ENCODE data around the gene UBE4A.

UBE4A gene

GRCh38 chr11:118359295-118359958, at the start of gene UBE4A:
TSS of gene UBE4A (plus strand) at chr11:118359600. CDS start at chr11:118365081, 5,481 bp downstream.
- intact Hi-C loops (cut with DNase I), result loop anchor here (2.0 kb wide), 1 partner anchor 77 kb away; the partner anchor contains the start of gene KMT2A
- peak; percentile 92 to 99 (median 95) for DNase-seq

- DNase-seq, result no peak
Observed at GRCh38 chr11:118310271-118310670, 49.1 kb upstream of the UBE4A start.

DNA sequence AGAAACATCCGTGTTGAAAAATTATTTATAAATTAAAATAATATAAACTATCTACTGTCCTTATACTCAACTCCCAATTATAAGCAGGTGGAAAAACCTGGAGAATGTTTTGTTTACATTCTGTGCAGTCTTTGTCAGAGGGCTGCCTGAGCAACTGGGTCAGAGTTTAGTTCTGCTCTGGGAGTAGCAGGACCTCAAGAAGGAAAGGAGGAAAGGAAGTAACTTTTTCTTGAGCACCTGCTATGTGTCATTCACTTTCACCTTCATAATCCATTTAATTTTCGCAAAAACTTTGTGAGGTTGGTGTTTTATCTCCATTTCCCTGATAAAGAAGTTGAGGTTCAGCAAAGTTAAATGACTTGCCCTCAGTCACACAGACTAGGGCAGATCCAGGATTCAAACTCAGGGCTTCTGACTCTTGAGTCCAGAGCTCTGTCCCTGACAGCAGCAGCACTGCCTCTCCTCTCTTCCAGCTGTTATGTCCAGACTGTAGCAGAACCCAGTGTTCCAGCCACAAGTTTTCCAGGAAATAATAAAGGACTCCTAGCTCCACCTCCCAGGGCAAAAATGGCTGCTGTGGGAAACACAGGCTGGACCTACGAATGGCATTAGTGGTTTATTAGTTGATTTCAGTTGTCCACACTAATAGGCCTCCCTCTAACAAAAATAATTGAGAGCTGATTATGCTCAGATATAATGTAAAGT, 48.5 kb upstream of the UBE4A start:
- intact Hi-C loops (cut with DNase I), result no loop called here
- DNase-seq, result no peak

More at GRCh38 chr11:118310271-118310670, 49.1 kb upstream of the UBE4A start:
- intact Hi-C loops (cut with DNase I), result no loop called here

DNA sequence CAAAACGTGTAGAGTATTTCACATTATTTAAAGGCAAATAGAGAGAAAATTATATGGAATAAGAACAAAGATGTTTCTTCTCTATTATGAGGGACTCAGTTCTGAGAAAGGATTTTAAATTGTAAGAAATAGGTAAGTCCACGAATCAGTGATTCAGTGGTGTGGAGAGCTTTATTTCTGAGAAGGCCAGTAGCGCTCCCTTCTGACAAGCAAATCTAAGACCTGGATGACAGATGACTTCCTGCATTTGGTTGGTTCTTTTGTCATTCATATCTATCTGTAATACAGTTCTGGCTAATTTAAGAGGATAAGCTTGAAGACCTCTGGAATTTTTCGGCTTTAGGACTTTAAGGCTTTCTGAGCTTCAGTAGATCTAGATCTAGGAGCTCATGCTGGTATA, 47.9 kb upstream of the UBE4A start:
- no peak for DNase-seq
- intact Hi-C loops (cut with DNase I), result no loop called here

- no peak for DNase-seq
- intact Hi-C loops (cut with DNase I), result no loop called here
Observed at GRCh38 chr11:118312328-118312727, 47.1 kb upstream of the UBE4A start.

DNA sequence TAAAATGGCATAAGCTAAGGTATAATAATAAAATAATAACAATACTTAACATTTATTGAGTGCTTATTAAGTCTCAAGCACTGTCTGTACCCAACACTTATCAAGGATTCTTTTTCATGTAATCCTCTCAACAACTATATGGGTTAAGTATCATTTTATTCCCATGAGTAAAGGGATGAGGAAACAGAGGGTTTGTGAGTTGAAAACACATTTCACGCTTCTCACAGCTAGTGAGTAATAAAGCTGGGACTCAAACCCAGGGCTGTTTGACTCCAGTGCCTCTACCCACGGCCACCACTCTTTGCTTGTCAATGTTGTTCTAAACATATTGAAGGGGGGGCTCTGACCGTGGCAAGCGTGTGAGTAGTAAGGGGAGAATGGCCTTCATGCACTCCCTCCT, 46.2 kb upstream of the UBE4A start:
- DNase-seq, result no peak
- intact Hi-C loops (cut with DNase I), result no loop called here

- intact Hi-C loops (cut with DNase I), result no loop called here
- DNase-seq, result no peak
Observed at GRCh38 chr11:118314988-118315411, 44.4 kb upstream of the UBE4A start.

- intact Hi-C loops (cut with DNase I), result no loop called here
Observed at GRCh38 chr11:118318124-118318523, 41.3 kb upstream of the UBE4A start.

DNA sequence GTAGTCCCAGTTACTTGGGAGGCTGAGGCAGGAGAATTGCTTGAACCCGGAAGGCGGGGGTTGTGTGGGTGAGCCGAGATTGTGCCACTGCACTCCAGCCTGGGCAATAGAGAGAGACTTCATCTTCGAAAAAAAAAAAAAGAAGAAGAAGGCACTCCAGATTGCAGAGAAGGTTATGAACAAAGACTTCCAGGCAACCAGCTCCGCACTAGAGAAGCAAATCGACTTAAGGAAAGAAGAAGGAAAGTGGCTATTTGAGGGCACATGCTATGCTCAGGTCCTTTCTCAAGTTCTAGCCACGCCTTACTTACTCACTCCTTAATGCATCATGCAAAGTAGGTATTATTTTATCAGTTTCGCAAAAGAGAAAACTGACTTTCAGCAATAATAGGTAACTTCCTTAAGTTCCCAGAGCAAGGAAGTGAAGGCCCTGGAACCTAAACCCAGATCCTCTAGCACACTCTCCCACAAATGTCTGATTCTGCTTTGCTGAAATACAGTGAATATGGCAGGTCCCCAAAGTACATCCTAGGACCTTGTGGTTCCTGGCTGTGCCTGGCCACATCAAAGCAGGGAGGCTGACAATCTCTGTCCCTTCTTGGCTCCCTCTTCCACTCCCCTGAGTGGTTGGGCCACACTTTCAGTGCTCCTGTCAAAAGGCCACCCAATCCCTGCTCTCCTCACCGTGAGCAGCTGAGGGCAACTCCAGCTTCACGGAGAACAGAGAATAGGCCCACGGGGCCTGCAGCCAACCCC, 40.6 kb upstream of the UBE4A start:
- DNase-seq, result no peak

More at GRCh38 chr11:118318124-118318523, 41.3 kb upstream of the UBE4A start:
- no peak for DNase-seq

DNA sequence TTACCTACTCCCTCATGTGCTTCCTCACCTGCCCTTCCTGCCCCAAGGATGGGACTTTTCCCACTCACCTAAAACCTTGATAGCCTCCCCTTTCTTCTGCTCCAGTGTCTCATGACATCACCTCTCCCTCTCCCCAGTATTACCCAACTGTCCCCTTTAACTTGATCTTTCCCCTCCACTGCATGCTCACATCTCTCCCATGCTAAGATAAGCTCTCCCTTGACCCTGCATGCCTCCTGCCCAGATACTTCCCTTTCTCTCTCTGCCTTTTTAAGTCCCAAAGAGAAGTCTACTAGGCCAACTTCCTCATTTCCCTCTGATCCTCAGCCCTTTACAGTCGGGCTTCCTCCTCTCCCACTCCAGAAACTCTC, 40.1 kb upstream of the UBE4A start:
- no peak for DNase-seq
- intact Hi-C loops (cut with DNase I), result no loop called here

More for the DNA sequence above, 40.6 kb upstream of the UBE4A start:
- intact Hi-C loops (cut with DNase I), result no loop called here

DNA sequence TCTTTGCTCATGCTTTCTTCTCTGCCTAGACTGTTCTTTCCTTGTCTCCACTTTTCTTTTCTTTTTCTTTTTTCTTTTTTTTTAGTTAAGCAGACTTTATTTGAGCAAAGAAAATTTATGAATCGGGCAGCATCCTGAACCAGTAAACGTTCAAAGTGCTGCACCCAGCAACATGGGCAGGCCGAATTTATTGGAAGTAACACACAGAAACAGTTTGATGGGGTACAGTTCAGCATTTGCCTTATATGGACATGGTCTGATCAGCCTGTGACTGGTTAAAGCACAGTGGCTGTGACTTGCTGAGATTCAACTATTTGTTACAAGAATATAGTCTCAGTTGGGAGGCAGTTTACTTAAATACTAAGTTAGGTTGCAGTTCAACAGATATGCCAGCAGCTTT, 38.9 kb upstream of the UBE4A start:
- DNase-seq, result no peak
- intact Hi-C loops (cut with DNase I), result no loop called here

DNA sequence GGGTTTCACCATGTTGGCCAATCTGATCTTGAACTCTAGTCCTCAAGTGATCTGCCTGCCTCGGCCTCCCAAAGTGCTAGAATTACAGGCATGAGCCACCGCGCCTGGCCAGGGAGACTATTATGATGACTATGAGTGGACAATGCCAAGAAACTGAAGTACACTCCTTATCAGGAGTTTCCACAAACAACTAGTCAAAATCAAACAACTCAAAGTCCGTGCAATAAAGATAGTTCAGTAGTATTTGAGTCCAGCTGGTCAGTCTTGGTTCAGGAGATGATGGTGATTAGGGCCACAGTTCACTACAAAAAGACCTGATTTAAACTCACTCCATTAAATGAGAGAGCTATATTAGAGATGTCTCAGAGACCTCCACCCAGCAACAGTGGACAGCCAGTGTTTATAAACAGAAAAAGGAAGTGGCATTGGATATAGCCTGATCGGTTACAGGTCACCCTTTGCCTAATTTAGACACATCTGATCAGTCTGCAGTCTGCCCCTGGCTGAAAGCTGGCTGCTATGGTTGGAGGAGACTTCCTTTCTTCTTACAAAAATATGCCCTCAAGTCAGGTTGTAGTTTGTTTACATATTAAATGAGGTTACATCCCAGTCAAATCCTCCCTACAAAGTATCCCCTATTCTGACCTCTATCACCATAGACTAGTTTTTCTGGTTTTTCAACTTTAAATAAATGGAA, 37.9 kb upstream of the UBE4A start:
- intact Hi-C loops (cut with DNase I), result no loop called here
- no peak for DNase-seq

DNA sequence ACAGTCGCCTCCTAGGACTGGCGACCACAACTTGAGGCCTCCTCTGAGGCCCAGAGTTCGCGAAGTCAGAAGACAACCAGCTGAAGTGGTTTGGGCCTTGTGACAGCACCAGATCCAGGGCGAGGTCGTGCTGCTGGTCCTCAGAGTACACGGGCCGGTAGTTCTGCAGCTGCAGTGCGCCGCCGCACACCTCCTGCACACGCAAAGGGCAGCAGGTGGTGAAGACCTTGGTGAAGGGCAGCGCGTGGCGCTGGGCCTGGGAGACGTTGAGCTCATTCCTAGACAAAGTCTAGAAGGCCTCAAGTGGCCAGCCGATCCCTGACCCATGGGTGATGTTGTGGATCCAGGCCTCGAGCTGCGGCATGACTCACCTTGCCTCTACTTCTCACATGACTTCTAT, 36.7 kb upstream of the UBE4A start:
- intact Hi-C loops (cut with DNase I), result no loop called here
- DNase-seq, result no peak

DNA sequence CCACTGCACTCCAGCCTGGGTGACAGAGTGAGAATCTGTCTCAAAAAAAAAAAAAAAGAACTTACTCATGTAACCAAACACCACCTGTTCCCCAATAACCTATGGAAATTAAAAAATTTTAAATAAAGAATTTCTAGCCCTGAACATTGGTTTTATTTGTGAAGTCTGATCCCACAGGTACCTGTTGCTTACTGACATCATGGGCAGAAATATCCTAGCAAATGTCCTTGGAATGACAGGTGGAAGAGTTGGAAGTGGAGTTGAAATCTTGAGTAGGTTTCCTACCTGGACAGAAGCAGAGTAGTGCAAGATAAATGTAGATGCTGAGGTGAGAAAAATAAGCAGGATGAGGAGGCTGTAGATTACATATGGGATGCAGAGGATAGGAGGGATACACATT, 34.1 kb upstream of the UBE4A start:
- intact Hi-C loops (cut with DNase I), result no loop called here
- DNase-seq, result no peak

DNA sequence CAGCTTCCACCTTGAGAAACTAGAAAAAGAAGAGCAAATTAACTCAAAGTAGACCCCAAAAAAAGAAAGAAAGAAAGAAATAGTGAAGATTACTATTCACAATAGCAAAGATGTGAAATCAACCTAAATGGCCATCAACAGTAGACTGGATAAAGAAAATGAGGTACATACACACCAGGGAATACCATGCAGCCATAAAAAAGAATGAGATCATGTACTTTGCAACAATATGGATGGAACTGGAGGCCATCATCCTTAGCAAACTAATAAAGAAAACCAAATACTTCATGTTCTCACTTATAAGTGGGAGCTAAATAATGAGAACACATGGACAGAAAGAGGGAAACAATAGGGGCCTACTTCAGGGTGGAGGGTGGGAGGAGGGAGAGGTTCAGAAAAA, 30.7 kb upstream of the UBE4A start:
- intact Hi-C loops (cut with DNase I), result no loop called here
- no peak for DNase-seq

DNA sequence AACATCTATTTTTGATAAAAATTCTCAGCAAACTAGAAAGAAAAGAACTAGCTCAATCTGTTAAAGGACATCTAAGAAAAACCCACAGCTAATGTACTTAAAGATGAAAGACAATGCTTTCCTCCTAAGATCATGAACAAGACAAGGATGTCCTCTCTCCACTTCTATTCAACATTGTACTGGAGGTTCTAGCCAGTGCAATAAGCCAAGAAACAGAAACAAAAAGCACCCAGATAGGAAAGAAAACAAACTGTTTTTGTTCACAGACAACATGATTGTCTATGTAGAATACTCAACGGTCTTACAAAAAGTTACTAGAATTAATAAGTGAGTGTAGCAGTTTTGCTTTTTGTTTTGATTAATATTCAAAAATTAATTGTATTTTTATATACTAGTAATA, 24.7 kb upstream of the UBE4A start:
- no peak for DNase-seq
- intact Hi-C loops (cut with DNase I), result no loop called here

GRCh38 chr11:118338637-118339061, 20.8 kb upstream of the UBE4A start:
- DNase-seq, result no peak
- intact Hi-C loops (cut with DNase I), result no loop called here

DNA sequence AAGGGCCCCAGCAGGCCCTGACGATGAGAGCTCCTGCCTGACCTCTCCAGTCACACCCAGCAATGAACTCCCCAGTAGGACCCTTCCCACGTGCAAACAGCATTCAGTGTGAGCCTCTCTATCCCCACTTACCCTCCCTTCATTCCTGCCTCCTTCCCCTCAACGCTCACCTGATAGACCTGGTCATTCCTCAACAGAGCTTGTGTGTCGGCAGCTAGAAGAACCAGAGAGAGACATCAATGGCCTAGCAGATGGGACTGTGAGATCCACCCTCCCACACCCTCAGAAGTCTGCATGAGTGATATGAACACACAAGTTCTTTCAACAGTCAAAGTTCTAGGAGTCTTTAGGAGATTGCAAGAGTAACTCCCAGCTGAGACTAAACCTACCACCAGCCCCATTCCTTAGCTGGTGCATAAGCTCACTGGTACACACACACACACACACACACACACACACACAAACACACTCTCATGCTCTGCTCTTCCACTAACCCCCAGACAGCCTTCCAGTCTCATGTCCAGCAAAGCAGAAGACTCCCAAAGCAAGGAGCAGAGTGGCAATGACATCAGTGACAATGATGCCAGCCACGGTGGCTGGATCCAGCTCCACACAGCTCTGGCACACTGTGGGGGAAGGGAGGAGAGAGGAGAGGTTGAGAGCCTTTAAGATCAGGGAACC, 20.0 kb upstream of the UBE4A start:
- DNase-seq, result no peak
- intact Hi-C loops (cut with DNase I), result no loop called here

DNA sequence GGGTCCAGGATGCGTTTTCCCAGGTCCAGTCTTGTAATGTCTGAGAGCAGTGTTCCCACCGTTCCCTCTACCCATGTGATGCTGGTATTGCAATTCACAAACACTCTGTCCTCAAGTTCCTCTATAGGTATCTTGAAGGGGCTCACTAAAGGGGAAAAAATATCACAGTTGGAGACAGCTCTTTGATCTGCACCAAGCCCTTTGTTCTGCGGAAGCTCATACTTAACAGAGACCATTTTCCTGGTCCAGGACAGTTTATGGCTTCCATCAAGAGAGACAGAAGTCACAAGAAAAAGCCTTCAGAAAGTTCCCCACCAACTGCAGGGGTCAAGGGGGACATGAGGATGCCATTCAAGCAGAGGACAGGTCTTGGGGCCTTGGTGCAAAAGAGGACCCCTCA, 19.0 kb upstream of the UBE4A start:
- intact Hi-C loops (cut with DNase I), result loop anchor here (10.0 kb wide), 1 partner anchor 46 kb away; no protein-coding TSS in a partner anchor
- no peak for DNase-seq

DNA sequence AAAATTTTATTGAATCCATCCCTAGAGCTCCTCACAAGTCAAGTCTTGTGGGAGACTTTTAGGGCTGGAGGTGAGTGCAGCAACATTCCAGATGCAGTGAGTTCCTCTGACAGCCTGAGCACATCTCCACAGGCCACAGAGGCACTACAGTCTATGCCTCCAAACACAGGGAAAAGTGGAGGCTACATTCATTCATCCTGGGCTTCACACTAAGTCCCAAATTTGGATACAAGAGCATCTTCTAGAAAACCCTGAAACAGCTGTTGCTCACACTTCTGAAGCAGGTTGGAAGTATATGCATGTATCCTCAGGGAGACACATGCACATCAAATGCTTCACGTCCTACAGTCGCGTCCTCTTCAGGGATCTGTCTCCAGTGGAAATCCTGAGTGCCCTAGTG, 18.1 kb upstream of the UBE4A start:
- intact Hi-C loops (cut with DNase I), result loop anchor here (10.0 kb wide), 1 partner anchor 46 kb away; no protein-coding TSS in a partner anchor
- DNase-seq, result no peak
